Neural crest cell (in vitro differentiated cells): ENCODE results near the gene ZNF284. TPM values are rescaled to one million over a fixed set of nuclear protein-coding genes. Genes with fewer than 3 reads are reported as not detected.
A peak's percentile ranks its signal among the peaks of the same experiment; 100 is the strongest.
"Not testable (repeated sequence)": the region's sequence is repeated elsewhere in the genome, so short reads cannot be mapped to it uniquely, and the experiment has no call there.

ENCODE experiments used
- DNase-seq: peaks from one replicate; pipeline ENCODE4 v3.0.0; 2021; ENCODE audit warnings: low read depth, mixed read lengths, low spot score
- H3K27ac Mint-ChIP-seq: one replicate; pipeline ENCODE4 v1.8.0; 2021; ENCODE audit warnings: mild to moderate bottlenecking, mixed read lengths; ENCODE audit not compliant: unreplicated experiment
- H3K27me3 Mint-ChIP-seq: 2 replicates; pipeline ENCODE4 v1.8.0; 2021; ENCODE audit warnings: low read depth, mild to moderate bottlenecking, mixed read lengths
- H3K36me3 Mint-ChIP-seq: 2 replicates; pipeline ENCODE4 v1.8.0; 2021; ENCODE audit warnings: low read depth, mild to moderate bottlenecking, mixed read lengths
- H3K4me1 Mint-ChIP-seq: 2 replicates; pipeline ENCODE4 v1.8.0; 2021; ENCODE audit warnings: mixed read lengths
- H3K4me3 Mint-ChIP-seq: one replicate; pipeline ENCODE4 v1.8.0; 2021; ENCODE audit warnings: mild to moderate bottlenecking, mixed read lengths
- H3K9me3 Mint-ChIP-seq: 2 replicates; pipeline ENCODE4 v1.8.0; 2021; ENCODE audit warnings: mixed read lengths
- CTCF ChIP-seq: fragments of 200-600 bp; sonication (generic); conservative IDR thresholded peaks from 2 replicates; pipeline ENCODE4 v1.5.0; 2021; ENCODE audit warnings: antibody characterized with exemption, mild to moderate bottlenecking
- total RNA-seq: library from RNA; stranded (reverse); gene quantifications from 2 replicates; pipeline ENCODE4 v1.2.1, GENCODE V29; 2021

Gene ZNF284
- total RNA-seq, 1 donor from 2014 or later = 4.5 TPM

DNA sequence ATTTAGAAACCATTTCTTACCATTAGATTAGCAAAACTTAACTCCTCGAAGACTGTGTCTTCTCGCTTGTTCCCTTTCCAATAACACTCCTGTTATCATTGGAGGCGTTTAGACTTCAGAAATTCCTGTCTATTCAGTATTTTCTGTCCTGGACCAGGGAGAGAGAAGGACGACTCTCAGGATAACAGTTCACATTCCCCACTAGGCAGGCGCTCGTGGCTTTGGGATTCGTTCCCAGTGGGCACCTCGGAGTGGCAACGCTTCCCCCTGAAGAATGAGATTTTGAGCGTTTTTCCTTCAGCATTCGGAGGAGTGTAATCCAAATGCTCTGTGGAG is 40.8 kb downstream of the ZNF284 start:
- H3K27ac Mint-ChIP-seq = peak overlapping the region; percentile 91
- H3K4me1 Mint-ChIP-seq = peaks cover 32% of the 10 kb centered on the region
- peak; percentile 20 for TF ChIP-seq CTCF
- no peak for DNase-seq
- peak overlapping the region; percentile 99 for H3K4me3 Mint-ChIP-seq
- peaks cover 13% of the 10 kb centered on the region for H3K9me3 Mint-ChIP-seq
- H3K27me3 Mint-ChIP-seq = no peaks in the 10 kb centered on the region
- H3K36me3 Mint-ChIP-seq = peaks cover 40% of the 10 kb centered on the region

DNA sequence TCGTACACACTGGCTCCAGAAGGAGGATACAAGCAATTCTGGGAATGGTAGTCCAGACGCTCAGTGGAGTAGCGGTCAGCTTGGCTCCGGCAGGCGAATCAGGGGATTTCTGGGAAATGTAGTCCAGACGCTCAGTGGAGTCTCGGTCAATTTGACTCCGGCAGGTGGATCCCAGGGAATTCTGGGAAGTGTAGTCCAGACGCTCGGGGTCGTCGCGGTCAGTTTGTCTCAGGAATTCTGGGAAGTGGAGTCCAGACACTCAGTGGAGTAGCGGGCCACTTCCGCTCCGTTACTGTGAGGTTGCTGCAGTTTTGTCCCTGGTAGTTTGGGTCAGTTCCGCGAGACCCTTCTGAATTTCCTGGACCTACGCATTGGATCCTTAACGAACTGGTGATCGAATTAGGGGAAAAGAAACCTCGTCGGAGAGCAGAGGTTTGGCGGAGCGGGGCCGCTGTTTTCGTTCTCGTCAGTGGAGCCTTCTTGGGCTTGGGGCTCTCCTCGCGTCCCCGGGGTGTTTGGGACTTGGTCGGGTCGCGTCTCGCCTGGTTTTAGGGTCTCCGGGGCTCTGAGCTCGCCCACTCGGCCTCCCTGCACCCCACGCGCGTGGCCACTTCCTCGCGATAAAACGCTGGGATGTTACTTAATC is 41.3 kb downstream of the ZNF284 start, which contains the start of gene ZNF225:
Gene ZNF225 (plus strand): TSS at position 262 of the 646 bp plus-strand sequence. CDS start 2,429 bp downstream, outside the sequence.
- Mint-ChIP-seq H3K27ac (peak within 1 kb of the TSS; percentile 91), H3K36me3 (peaks cover 35% of the 10 kb centered on the region), H3K27me3 (no peaks in the 10 kb centered on the region), H3K4me1 (peaks cover 32% of the 10 kb centered on the region), H3K4me3 (peak within 1 kb of the TSS; percentile 99), H3K9me3 (peaks cover 13% of the 10 kb centered on the region)
- peak; percentile 85 for DNase-seq
- no peak for TF ChIP-seq CTCF

- Mint-ChIP-seq H3K4me1 (peaks cover 32% of the 10 kb centered on the region), H3K9me3 (peaks cover 13% of the 10 kb centered on the region), H3K27me3 (no peaks in the 10 kb centered on the region), H3K36me3 (peaks cover 31% of the 10 kb centered on the region), H3K4me3 (peak overlapping the region; percentile 99), H3K27ac (peak overlapping the region; percentile 91)
- DNase-seq = no peak
- no peak for TF ChIP-seq CTCF
Observed at GRCh38 chr19:44113784-44114390, 41.9 kb downstream of the ZNF284 start.

GRCh38 chr19:44121162-44121561 is 49.2 kb downstream of the ZNF284 start:
- H3K27ac Mint-ChIP-seq = not testable (repeated sequence)

DNA sequence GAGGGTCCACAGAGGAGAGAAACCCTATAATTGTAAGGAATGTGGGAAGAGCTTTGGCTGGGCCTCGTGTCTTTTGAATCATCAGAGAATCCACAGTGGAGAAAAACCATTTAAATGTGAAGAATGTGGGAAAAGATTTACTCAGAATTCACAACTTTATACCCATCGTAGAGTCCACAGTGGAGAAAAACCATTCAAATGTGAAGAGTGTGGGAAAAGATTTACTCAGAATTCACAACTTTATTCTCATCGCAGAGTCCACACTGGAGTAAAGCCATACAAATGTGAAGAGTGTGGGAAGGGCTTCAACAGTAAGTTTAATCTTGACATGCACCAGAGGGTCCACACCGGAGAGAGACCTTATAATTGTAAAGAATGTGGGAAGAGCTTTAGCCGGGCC is 60.0 kb downstream of the ZNF284 start:
- no peaks in the 10 kb centered on the region for H3K4me1 Mint-ChIP-seq
- no peak for TF ChIP-seq CTCF
- DNase-seq = no peak

More at GRCh38 chr19:44121162-44121561, 49.2 kb downstream of the ZNF284 start:
- not testable (repeated sequence) for H3K4me1 Mint-ChIP-seq, DNase-seq, H3K4me3 Mint-ChIP-seq, H3K27me3 Mint-ChIP-seq
- H3K36me3 Mint-ChIP-seq = peaks cover 68% of the 10 kb centered on the region
- peaks cover 18% of the 10 kb centered on the region for H3K9me3 Mint-ChIP-seq

More for the DNA sequence above, 60.0 kb downstream of the ZNF284 start:
- peaks cover 6% of the 10 kb centered on the region for H3K9me3 Mint-ChIP-seq
- no peaks in the 10 kb centered on the region for H3K27me3 Mint-ChIP-seq
- peaks cover 39% of the 10 kb centered on the region for H3K36me3 Mint-ChIP-seq
- no peak overlapping the region for H3K27ac Mint-ChIP-seq
- H3K4me3 Mint-ChIP-seq = no peak overlapping the region

Other genes starting within 250 kb of the ZNF284 start
- gene ZNF283, start 244.8 kb upstream of the ZNF284 start, total RNA-seq = 13.6 and 14.7 TPM in 2 replicates
- gene ZNF404, start 188.2 kb upstream of the ZNF284 start, total RNA-seq = 3.5 and 3.8 TPM in 2 replicates
- 21.6 and 22.9 TPM in 2 replicates for gene ZNF45, start 136.9 kb upstream of the ZNF284 start, total RNA-seq
- 11.6 and 14.3 TPM in 2 replicates for gene ZNF221, start 120.9 kb upstream of the ZNF284 start, total RNA-seq
- 8.8 and 11.9 TPM in 2 replicates for gene ZNF155, start 88.0 kb upstream of the ZNF284 start, total RNA-seq
- gene ZNF230, start 69.2 kb upstream of the ZNF284 start, total RNA-seq = 6.0 and 6.5 TPM in 2 replicates
- 7.6 and 8.1 TPM in 2 replicates for gene ZNF222, start 46.8 kb upstream of the ZNF284 start, total RNA-seq
- gene ZNF223, start 20.1 kb upstream of the ZNF284 start, total RNA-seq = 5.8 and 7.6 TPM in 2 replicates
- 19.4 and 23.0 TPM in 2 replicates for gene ZNF224, start 22.2 kb downstream of the ZNF284 start, total RNA-seq
- gene ZNF225, start 41.2 kb downstream of the ZNF284 start, total RNA-seq = 6.9 and 7.8 TPM in 2 replicates
- 18.2 and 18.6 TPM in 2 replicates for gene ZNF234, start 69.4 kb downstream of the ZNF284 start, total RNA-seq
- 24.4 and 29.8 TPM in 2 replicates for gene ZNF226, start 92.9 kb downstream of the ZNF284 start, total RNA-seq
- 33.4 and 35.8 TPM in 2 replicates for gene ZNF227, start 140.4 kb downstream of the ZNF284 start, total RNA-seq
- 1.7 and 2.5 TPM in 2 replicates for gene ZNF233, start 187.7 kb downstream of the ZNF284 start, total RNA-seq
- gene ZNF235, start 232.9 kb downstream of the ZNF284 start, total RNA-seq = 9.5 and 11.5 TPM in 2 replicates